ENCODE data around the gene MYO3B. TPM values are rescaled to one million over a fixed set of nuclear protein-coding genes. Genes with fewer than 3 reads are reported as not detected.

Gene MYO3B
- total and polyA plus RNA-seq, 3 donors from 2014 or later, result 1.4 to 3.5 (median 2.5) TPM

GRCh38 chr2:170161516-170162270 lies 16.3 kb upstream of the MYO3B start:
- H3K4me1 ChIP-seq, result no peaks in the 10 kb centered on the region
- H3K9me3 ChIP-seq, result no peaks in the 10 kb centered on the region
- no peaks in the 10 kb centered on the region for H3K27me3 ChIP-seq
- no peaks in the 10 kb centered on the region for H3K36me3 ChIP-seq (ENCODE audit: low read depth, missing control alignments)
- DNase-seq, result peak; percentile 58
- WGBS, 2 donors, result 77 to 83% methylated on average over 4 of the region's 4 CpGs
- intact Hi-C loops (cut with DNase I; ENCODE audit: low total_unique reads), result no loop called here
- TF ChIP-seq POLR2A (IDR thresholded peaks at IDR 0.05) (no peak), CTCF (IDR thresholded peaks at IDR 0.05) (no peak)
- H3K4me3 ChIP-seq, result no peak overlapping the region
- no peak overlapping the region for H3K27ac ChIP-seq

- Histone ChIP-seq H3K27me3 (no peaks in the 10 kb centered on the region), H3K27ac (no peak overlapping the region), H3K36me3 (ENCODE audit: low read depth, missing control alignments) (no peaks in the 10 kb centered on the region), H3K4me1 (no peaks in the 10 kb centered on the region), H3K4me3 (no peak overlapping the region), H3K9me3 (no peaks in the 10 kb centered on the region)
- intact Hi-C loops (cut with DNase I; ENCODE audit: low total_unique reads), result no loop called here
- 70 to 82% methylated on average over 4 of the region's 4 CpGs for WGBS, 2 donors
- no peak for TF ChIP-seq POLR2A (IDR thresholded peaks at IDR 0.05)
- TF ChIP-seq CTCF (IDR thresholded peaks at IDR 0.05), result no peak
- no peak for DNase-seq
Measured at GRCh38 chr2:170162271-170162632, 15.7 kb upstream of the MYO3B start.

- no peak overlapping the region for H3K4me3 ChIP-seq
- WGBS, 2 donors, result 80 to 84% methylated on average over 6 of the region's 6 CpGs
- no peak for DNase-seq
- H3K27ac ChIP-seq, result no peak overlapping the region
- no peaks in the 10 kb centered on the region for H3K9me3 ChIP-seq
- no peaks in the 10 kb centered on the region for H3K36me3 ChIP-seq (ENCODE audit: low read depth, missing control alignments)
- intact Hi-C loops (cut with DNase I; ENCODE audit: low total_unique reads), result no loop called here
- H3K27me3 ChIP-seq, result no peaks in the 10 kb centered on the region
- H3K4me1 ChIP-seq, result no peaks in the 10 kb centered on the region
- TF ChIP-seq POLR2A (IDR thresholded peaks at IDR 0.05), result no peak
- TF ChIP-seq CTCF (IDR thresholded peaks at IDR 0.05), result no peak
Measured at GRCh38 chr2:170163411-170164065, 14.4 kb upstream of the MYO3B start.

GRCh38 chr2:170165129-170165528 lies 12.8 kb upstream of the MYO3B start:
- no peaks in the 10 kb centered on the region for H3K36me3 ChIP-seq (ENCODE audit: low read depth, missing control alignments)
- H3K4me3 ChIP-seq, result no peak overlapping the region
- no peak for DNase-seq
- H3K4me1 ChIP-seq, result no peaks in the 10 kb centered on the region
- no peak overlapping the region for H3K27ac ChIP-seq
- no peak for TF ChIP-seq CTCF (IDR thresholded peaks at IDR 0.05)
- TF ChIP-seq POLR2A (IDR thresholded peaks at IDR 0.05), result no peak
- 76 to 83% methylated on average over 2 of the region's 2 CpGs for WGBS, 2 donors
- no peaks in the 10 kb centered on the region for H3K27me3 ChIP-seq
- H3K9me3 ChIP-seq, result no peaks in the 10 kb centered on the region
- intact Hi-C loops (cut with DNase I; ENCODE audit: low total_unique reads), result no loop called here
